ENCODE measurements around the gene POT1.

DNA sequence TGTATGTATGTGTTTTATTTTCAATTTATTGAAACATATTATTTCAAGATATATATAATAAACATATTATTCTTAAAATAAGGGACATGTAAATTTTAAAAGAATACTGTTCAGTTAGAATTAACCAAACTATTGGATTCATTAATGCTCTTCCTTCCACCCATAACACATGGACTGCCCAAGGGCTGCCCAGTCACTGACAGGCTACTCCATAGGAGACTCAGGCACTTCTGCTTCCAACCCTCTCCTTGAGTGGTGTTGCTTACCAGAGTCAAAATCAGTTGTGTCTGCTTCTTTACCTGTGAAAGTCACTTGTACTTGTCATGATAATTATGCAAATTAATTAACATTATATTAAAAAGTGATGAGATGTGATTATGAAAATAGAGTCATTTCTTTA, 154.2 kb downstream of the POT1 start:
- TF ChIP-seq, protein P1, sequence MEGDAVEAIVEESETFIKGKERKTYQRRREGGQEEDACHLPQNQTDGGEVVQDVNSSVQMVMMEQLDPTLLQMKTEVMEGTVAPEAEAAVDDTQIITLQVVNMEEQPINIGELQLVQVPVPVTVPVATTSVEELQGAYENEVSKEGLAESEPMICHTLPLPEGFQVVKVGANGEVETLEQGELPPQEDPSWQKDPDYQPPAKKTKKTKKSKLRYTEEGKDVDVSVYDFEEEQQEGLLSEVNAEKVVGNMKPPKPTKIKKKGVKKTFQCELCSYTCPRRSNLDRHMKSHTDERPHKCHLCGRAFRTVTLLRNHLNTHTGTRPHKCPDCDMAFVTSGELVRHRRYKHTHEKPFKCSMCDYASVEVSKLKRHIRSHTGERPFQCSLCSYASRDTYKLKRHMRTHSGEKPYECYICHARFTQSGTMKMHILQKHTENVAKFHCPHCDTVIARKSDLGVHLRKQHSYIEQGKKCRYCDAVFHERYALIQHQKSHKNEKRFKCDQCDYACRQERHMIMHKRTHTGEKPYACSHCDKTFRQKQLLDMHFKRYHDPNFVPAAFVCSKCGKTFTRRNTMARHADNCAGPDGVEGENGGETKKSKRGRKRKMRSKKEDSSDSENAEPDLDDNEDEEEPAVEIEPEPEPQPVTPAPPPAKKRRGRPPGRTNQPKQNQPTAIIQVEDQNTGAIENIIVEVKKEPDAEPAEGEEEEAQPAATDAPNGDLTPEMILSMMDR (IDR thresholded peaks at IDR 0.05 in 4 of 5, conservative IDR thresholded peaks at IDR 0.05 in 1 of 5) = no peak
- no peak for TF ChIP-seq POLR2A (IDR thresholded peaks at IDR 0.05)

Data from gastrocnemius medialis (tissue), 4 donors.